Inferior parietal cortex (tissue), 1 donor: ENCODE results near the gene SSR4.

Experiments used
- DNase-seq: peaks from one replicate; pipeline ENCODE4 v3.0.0-alpha.2; 2016; ENCODE audit errors: extremely low spot score

SSR4 gene

DNA sequence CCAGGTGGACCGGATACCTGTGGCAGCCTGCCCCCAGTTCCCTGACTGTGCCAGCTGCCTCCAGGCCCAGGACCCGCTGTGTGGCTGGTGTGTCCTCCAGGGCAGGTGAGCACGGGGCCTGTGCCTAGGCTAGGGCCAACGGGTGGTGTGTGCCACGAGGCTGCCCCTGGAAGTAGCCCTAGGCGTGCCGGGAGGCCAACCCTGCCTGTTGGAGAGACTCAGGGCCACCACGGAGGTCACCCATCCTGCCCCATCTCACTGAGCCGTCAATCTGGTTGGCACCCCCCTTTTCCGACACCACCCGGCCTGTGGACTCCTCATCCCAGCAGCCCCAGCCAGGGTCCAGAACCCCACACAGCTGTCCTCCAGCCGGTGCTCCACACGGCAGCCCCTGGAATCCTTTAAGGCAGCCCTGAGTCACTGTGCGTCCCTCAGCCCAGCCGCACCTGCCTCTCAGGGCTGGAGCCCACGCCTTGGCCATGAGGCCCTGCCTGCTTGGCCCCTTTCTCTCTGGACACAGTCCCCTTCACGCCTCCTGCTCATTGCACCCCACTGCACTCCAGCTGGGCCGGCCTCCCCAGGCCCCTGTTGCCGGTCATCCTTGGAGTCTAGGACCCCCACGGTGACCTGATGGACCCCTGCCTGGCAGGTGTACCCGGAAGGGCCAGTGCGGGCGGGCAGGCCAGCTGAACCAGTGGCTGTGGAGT lies 25.2 kb upstream of the SSR4 start:
- no peak for DNase-seq

DNA sequence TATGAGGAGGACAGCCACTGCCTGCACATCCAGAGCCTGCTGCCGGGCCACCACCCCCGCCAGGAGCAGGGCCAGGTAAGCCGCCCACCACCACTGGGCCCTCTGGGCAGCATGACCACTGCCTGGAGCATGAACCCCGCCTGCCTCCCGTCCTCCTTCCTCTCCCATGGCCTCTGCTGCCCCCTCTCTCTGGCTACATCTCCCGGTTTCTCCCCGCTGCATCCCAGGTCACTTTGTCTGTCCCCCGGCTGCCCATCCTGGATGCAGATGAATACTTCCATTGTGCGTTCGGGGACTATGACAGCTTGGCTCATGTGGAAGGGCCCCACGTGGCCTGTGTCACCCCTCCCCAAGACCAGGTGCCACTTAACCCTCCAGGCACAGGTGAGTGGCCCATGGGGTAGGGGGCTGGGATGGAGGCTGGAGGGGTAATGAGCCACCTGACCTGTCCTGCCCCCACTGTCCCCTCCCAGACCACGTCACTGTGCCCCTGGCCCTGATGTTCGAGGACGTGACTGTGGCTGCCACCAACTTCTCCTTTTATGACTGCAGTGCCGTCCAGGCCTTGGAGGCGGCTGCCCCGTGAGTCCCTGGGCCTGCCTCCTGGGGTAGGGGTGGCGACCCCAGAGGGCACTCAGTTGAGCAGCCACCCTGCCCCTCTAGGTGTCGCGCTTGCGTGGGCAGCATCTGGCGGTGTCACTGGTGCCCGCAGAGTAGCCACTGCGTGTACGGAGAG lies 24.4 kb upstream of the SSR4 start:
- DNase-seq, result no peak

DNA sequence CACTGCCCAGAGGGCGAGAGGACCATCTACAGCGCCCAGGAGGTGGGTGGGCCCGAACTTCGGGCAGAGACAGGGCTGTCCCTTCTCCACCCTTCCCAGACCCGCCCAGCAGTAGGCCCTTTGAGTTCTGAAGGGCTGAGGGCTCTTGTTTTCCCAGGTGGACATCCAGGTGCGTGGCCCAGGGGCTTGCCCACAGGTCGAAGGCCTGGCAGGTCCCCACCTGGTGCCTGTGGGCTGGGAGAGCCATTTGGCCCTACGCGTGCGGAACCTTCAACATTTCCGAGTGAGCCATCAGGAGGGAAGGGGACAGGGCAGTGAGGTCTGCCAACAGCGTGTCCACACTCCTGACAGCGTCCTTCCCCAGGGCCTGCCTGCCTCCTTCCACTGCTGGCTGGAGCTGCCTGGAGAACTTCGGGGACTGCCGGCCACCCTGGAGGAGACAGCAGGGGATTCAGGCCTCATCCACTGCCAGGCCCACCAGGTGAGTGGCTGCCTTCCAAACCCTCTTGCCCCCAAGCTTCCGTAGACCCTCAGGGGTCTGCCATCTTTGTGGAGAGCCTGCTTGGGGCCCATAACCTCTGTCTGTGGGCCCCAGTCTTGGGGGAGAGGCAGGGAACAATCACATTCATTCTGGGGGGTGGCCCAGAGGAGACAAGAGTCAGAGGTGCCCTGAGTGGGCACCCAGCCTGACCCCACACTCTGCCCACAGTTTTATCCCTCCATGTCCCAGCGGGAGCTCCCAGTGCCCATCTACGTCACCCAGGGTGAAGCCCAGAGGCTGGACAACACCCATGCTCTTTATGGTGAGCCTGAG lies 23.7 kb upstream of the SSR4 start:
- no peak for DNase-seq

DNA sequence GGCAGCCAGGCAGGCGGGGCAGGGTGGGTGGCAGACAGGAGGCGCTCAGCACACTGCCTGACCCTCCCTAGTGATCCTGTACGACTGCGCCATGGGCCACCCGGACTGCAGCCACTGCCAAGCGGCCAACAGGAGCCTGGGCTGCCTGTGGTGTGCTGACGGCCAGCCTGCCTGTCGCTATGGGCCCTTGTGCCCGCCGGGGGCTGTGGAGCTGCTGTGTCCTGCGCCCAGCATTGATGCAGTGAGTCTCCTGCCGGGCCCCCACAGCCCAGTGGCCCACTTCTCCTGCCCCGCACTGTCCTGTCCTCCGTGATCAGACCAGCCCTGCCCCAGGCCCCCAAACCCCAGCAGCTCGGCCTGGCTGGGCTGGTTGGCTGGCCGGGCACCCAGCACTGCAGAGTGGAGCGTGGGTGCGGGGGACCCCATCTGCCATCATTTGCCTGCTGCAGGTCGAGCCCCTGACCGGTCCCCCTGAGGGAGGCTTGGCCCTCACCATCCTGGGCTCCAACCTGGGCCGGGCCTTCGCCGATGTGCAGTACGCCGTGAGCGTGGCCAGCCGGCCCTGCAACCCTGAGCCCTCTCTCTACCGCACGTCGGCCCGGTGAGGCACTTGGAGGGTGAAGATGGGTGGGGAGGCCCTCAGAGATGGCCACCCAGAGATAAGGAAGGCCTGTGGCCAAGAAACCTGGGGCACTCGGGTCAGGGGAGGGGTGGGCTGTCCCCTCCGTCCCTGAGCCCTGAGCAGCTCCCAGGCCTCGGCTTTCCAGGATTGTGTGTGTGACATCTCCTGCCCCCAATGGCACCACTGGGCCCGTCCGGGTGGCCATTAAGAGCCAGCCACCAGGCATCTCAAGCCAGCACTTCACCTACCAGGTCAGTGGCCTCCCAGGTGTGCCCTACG lies 22.8 kb upstream of the SSR4 start:
- DNase-seq, result no peak

DNA sequence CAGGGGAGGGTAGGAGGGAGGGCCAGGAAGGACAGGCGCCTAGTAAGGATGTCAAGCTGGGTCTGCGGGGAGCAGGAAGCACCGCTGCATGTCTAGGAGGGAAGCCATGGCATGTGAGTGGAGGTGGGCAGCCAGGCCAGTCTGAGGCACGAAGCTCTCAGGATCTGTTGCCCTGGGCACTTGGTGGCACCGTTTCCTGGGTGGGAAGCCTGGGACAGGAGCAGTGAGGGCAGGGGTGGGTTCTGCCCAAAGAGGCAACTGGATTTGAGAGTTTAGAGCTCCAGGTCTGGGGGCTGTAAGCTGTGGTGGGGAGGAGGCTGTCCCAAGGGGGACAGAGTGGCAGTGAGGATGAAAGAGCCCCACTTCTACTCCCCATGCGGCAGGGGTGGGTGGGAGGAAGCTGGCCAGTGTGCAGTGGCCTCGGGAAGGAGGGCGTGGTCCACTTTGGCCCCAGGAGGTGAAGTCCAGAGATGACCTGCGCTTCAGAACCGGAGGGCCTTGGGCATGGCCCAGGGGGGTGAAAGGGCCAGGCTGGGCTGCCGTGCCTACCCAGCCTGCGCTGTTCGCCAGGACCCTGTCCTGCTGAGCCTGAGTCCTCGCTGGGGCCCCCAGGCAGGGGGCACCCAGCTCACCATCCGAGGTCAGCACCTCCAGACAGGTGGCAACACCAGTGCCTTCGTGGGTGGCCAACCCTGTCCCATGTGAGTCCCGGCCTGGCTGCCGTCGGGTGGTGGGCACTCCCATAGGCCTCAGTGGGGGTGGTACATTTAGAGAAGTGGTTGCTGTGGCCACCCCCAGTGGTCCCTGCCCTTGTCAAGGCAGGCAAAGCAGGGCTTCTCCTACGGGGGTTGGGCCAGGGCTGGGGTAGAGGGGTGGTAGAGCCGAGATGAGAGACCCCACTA lies 21.9 kb upstream of the SSR4 start:
- DNase-seq, result no peak

DNA sequence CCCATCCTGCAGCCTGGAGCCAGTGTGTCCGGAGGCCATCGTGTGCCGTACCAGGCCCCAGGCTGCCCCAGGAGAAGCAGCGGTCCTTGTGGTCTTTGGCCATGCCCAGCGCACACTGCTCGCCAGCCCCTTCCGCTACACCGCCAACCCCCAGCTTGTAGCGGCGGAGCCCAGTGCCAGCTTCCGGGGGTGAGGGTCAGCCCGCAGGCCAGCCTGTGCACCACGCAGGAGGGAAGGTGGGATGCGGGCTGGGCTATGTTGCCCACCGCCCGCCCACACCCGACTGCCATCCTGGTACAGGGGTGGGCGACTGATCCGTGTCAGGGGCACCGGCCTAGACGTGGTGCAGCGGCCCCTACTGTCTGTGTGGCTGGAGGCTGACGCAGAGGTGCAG lies 21.3 kb upstream of the SSR4 start:
- no peak for DNase-seq

DNA sequence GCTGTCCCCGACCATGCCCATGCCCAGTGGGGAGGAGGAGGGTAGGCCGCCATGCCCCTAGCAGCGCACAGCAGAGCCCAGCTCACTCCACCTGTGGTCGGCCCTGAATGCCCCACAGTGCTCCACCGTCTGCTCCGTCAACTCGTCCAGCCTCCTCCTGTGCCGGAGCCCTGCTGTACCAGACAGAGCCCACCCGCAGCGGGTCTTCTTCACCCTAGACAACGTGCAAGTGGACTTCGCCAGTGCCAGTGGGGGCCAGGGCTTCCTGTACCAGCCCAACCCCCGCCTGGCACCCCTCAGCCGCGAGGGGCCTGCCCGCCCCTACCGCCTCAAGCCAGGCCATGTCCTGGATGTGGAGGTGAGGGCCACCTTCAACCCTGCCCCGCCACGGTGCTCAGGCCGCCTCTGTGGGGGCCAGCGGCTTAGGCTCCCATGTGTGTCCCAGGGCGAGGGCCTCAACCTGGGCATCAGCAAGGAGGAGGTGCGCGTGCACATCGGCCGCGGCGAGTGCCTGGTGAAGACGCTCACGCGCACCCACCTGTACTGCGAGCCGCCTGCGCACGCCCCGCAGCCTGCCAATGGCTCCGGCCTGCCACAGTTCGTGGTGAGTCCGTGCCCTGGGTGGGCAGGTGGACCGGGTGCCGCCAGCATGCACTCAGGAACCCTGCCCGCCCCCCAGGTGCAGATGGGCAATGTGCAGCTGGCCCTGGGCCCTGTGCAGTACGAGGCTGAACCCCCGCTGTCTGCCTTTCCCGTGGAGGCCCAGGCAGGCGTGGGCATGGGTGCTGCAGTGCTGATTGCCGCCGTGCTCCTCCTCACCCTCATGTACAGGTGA lies 20.5 kb upstream of the SSR4 start:
- no peak for DNase-seq

DNA sequence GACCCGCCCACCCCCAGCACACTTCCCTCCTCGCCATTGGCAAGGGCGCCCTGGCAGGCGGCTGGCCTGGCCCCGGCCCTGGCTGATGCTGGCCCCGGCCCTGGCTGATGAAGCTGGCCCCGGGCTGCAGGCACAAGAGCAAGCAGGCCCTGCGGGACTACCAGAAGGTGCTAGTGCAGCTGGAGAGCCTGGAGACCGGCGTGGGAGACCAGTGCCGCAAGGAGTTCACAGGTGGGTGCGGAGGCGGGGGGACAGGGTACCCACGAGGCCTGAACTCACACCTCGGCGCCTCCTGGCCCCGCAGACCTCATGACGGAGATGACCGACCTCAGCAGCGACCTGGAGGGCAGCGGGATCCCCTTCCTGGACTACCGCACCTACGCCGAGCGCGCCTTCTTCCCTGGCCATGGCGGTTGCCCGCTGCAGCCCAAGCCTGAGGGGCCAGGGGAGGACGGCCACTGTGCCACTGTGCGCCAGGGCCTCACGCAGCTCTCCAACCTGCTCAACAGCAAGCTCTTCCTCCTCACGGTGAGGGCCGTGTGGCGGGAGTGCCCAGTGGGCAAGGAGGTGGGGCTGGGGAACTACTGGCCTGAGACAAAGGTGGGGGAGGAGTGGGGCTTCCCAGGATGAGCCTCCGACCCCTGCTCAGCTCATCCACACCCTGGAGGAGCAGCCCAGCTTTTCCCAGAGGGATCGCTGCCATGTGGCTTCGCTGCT lies 19.7 kb upstream of the SSR4 start:
- no peak for DNase-seq

DNA sequence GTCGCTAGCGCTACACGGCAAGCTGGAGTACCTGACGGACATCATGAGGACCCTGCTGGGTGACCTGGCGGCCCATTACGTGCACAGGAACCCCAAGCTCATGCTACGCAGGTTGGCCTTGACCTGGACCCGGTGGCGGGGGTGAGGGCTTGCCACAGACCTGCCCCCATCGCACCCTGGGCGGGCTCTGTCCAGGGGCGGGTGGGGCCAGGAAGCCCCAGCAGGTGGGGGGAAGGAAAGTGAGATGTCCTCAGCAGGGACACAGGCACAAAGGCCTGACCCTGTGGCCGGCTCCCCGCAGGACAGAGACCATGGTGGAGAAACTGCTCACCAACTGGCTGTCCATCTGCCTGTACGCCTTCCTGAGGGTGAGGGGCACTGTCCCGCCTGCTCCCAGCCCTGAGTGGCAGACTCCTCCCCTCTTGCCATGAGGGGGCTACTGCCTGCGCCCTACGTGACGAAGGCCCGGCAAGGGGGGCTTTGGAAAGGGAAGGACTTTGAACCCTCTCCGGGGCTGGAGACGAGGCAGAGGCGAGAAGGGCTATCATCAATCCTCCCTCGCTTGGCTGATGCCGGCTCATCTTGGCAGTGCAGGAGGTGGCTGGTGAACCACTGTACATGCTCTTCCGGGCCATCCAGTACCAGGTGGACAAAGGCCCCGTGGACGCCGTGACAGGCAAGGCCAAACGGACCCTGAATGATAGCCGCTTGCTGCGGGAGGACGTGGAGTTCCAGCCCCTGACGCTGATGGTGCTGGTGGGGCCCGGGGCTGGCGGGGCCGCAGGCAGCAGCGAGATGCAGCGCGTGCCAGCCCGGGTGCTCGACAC lies 19.0 kb upstream of the SSR4 start:
- no peak for DNase-seq

DNA sequence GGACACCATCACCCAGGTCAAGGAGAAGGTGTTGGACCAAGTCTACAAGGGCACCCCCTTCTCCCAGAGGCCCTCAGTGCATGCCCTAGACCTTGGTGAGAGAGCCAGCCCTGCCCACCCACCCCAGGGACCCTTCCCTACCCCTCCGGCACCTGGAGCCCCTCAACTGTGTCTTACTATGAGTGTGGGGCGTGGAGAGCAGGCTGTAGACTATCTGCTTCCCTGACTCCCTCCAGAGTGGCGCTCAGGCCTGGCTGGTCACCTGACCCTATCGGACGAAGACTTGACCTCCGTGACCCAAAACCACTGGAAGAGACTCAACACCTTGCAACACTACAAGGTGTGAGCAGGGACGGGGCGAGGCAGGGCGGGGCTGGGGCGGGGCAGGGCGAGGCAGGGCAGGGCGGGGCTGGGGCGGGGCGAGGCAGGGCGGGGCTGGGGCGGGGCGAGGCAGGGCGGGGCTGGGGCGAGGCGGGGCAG lies 18.3 kb upstream of the SSR4 start:
- DNase-seq, result no peak

DNA sequence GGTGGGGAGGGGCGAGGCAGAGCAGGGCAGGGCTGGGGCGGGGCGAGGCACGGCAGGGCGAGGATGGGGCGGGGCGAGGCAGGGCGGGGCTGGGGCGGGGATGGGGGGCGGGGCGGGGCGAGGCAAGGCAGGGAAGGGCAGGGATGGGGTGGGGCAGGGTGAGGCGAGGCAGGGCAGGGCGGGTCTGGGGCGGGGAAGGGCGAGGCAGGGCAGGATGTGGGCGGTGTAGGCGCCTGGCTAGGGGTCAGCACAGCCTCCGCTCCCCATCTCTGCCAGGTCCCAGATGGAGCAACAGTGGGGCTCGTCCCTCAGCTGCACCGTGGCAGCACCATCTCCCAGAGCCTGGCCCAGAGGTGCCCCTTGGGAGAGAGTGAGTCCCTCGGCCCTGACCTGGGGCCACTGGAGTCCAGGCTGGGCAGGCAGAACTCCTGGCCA lies 17.8 kb upstream of the SSR4 start:
- no peak for DNase-seq

DNA sequence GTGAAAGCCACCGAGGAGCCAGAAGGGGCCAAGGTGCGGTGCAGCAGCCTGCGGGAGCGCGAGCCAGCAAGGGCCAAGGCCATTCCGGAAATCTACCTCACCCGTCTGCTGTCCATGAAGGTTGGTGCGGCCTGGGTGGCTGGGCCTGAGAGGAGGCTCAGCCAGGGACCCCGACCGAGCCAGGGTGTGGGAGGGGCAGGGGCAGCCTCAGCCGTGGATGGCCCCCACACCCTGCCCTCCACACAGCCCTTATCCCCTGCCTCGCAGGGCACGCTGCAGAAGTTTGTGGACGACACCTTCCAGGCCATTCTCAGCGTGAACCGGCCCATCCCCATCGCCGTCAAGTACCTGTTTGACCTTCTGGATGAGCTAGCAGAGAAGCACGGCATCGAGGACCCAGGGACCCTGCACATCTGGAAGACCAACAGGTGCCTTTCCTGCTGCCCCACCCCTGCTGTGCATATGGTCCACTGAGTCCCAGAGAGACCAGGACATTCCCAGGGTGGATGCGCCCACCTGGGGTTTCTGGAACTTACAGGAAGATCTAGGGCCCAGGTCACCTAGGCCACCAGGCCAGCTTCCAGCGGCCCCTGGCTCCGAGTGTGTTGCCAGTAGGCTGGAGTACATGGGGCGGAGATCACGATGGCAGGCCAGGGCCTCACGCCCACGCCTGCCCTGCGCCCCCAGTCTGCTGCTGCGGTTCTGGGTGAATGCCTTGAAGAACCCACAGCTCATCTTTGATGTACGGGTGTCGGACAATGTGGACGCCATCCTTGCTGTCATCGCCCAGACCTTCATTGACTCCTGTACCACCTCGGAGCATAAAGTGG lies 17.0 kb upstream of the SSR4 start:
- no peak for DNase-seq

DNA sequence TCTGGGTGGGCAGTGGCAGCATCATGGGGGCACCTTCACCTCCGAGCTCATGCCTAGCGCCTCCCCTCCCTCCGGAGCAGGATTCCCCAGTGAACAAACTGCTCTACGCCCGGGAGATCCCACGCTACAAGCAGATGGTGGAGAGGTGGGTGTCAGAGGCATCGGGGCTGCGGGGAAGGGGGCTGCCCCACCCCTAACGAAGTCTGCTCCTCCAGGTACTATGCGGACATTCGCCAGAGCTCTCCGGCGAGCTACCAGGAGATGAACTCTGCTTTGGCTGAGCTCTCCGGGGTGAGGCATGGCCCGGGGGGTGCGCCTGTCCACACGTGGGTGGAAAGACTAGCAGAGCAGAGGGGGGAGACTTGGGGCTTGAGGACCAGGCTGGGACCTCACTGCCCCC lies 16.3 kb upstream of the SSR4 start:
- DNase-seq, result no peak

DNA sequence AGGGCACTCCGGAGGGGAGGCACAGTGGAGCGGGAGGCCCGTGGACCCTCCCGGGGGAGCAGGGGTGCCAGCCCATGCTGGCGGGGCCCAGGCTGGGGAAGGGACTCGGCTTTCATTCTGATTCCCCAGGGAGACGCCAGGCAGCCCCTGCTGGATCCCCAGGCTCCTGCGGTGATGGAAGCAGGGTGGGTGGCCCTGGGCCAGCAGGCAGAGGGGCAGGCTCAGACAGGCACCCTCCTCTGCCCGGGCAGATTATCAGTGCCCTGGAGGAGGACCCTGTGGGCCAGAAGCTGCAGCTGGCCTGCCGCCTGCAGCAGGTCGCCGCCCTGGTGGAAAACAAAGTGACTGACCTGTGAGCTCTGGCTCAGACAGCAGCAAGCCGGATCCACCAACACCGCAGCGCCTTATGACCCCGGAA lies 15.8 kb upstream of the SSR4 start:
- DNase-seq, result no peak

DNA sequence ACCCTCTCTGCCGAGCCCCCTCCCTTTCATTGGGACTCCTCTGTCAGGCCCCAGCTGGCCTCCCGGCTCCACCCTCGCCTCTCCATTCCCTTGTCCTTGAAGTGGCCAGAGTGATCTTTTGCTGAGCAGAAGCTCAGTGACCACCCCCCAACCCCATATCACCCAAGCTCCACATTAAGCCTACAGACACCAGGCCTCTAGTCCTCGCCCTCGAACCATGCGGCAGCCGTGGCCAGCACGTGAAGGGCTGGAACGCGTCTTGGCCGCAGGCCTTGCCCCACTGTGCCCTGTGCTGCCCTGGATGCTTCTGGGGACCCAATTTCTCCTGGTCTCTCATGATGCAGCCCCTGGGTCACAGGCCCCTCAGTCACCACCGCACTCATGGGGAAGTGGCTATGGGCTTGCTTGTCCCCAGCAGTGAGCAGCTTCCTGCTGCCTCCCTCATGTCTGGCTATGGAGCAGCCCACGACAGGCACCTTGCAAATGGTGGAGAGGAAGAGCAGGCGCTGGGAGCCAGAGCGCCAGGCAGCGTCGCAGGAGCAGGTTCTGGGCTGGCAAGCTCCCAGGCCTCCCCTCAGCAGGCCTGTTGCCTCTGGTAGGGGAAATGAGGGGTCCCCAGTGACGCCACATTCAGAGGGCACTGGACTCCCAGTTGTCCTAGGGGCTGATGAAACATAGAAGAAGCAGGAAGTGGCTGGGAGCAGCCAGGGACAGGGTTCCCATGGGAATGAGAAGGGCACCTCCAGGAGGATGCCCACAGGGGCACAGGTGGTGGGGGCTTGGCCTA lies 14.4 kb upstream of the SSR4 start:
- DNase-seq, result no peak
